Measurements from ENCODE around the gene MOB1B.
"Not testable (repeated sequence)": the region's sequence is repeated elsewhere in the genome, so short reads cannot be mapped to it uniquely, and the experiment has no call there.

The MOB1B gene

GRCh38 chr4:70901984-70902576 lies at the start of gene MOB1B:
MOB1B (plus strand) TSS chr4:70902369; CDS start chr4:70902537, 168 bp downstream.
- peak; percentile 93 for DNase-seq (ENCODE audit: low spot score)

- DNase-seq (ENCODE audit: low spot score): no peak
Measured at GRCh38 chr4:70855464-70855863, 46.7 kb upstream of the MOB1B start.

- DNase-seq (ENCODE audit: low spot score): no peak
Measured at GRCh38 chr4:70858454-70858853, 43.7 kb upstream of the MOB1B start.

GRCh38 chr4:70859066-70859465 lies 43.1 kb upstream of the MOB1B start:
- no peak for DNase-seq (ENCODE audit: low spot score)

GRCh38 chr4:70863099-70863790 lies 38.9 kb upstream of the MOB1B start:
- DNase-seq (ENCODE audit: low spot score): no peak

GRCh38 chr4:70868778-70869177 lies 33.4 kb upstream of the MOB1B start:
- DNase-seq (ENCODE audit: low spot score): no peak

- no peak for DNase-seq (ENCODE audit: low spot score)
Measured at GRCh38 chr4:70873216-70873615, 29.0 kb upstream of the MOB1B start.

GRCh38 chr4:70874268-70875156 lies 27.7 kb upstream of the MOB1B start:
- DNase-seq (ENCODE audit: low spot score): no peak

GRCh38 chr4:70877556-70877955 lies 24.6 kb upstream of the MOB1B start:
- DNase-seq (ENCODE audit: low spot score): no peak

GRCh38 chr4:70880739-70881138 lies 21.4 kb upstream of the MOB1B start:
- no peak for DNase-seq (ENCODE audit: low spot score)

- DNase-seq (ENCODE audit: low spot score): no peak
Measured at GRCh38 chr4:70885174-70885573, 17.0 kb upstream of the MOB1B start.

- DNase-seq (ENCODE audit: low spot score): no peak
Measured at GRCh38 chr4:70892086-70892769, 9.9 kb upstream of the MOB1B start.

GRCh38 chr4:70893790-70894189 lies 8.4 kb upstream of the MOB1B start:
- DNase-seq (ENCODE audit: low spot score): no peak

- DNase-seq (ENCODE audit: low spot score): peak; percentile 42
Measured at GRCh38 chr4:70895405-70895804, 6.8 kb upstream of the MOB1B start.

- no peak for DNase-seq (ENCODE audit: low spot score)
Measured at GRCh38 chr4:70895811-70896491, 6.2 kb upstream of the MOB1B start.

GRCh38 chr4:70898581-70898980 lies 3.6 kb upstream of the MOB1B start:
- not testable (repeated sequence) for DNase-seq (ENCODE audit: low spot score)

GRCh38 chr4:70901607-70901983 lies 574 bp upstream of the MOB1B start:
- DNase-seq (ENCODE audit: low spot score): no peak

GRCh38 chr4:70902577-70903290 lies 565 bp downstream of the MOB1B start:
- DNase-seq (ENCODE audit: low spot score): peak; percentile 80

- DNase-seq (ENCODE audit: low spot score): no peak
Measured at GRCh38 chr4:70903291-70903603, 1.1 kb downstream of the MOB1B start.

- no peak for DNase-seq (ENCODE audit: low spot score)
Measured at GRCh38 chr4:70908993-70909556, 6.9 kb downstream of the MOB1B start.

GRCh38 chr4:70914000-70914399 lies 11.8 kb downstream of the MOB1B start:
- DNase-seq (ENCODE audit: low spot score): no peak
